GM19438 (cell line): Measurements from ENCODE around the gene HLA-DQB1.
"Not testable (repeated sequence)": the region's sequence is repeated elsewhere in the genome, so short reads cannot be mapped to it uniquely, and the experiment has no call there.

Source experiments
- ATAC-seq: cut with Tn5 transposase; IDR thresholded peaks from one replicate; pipeline ENCODE4 v1.9.1; 2021; ENCODE audit warnings: low read depth; ENCODE audit not compliant: unreplicated experiment

Gene HLA-DQB1

DNA sequence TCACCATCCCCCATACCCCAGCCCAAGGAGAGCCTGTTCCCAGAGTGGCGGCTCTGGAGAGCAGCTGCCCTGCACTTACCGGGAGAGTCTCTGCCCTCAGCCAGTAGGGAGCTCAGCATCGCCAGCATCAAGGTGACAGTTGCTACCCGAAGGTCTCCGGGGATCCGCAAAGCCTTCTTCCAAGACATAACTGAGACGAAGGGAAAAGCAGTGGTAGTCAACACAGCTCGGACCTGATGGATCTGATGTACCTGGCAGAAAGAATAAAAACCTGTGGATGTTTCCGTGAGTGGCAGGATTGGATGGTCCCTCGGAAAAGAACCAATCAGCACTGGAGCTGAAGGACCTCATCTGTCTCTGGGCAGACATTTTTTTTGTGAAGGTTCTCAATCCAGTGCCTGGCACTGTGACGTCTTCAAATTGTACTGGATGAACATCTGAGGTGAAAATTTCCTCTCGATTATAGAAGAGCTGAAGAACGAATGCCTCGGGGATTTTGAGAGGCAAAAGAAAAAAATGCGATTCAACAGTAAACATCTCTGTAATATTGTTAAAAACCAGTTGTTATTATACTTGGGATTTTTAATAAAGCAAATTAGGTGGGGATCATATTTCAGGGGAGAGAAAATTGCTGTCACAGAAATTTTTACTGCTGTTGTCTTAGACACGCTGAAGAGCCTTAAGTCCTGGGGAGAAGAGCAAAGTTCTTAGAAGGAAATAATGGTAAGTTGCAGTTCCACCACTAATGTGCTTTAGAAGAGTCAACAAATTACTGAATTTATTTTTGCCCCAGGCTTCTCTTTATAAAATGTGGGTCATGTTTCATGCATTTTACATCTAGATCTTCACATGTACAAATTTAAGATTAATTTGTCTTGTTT lies at the start of gene HLA-DQB1:
Gene HLA-DQB1 (minus strand): TSS at position 238 of the 881 bp plus-strand sequence. CDS start 50 bp downstream, at position 188.
- ATAC-seq, result peak; percentile 50

DNA sequence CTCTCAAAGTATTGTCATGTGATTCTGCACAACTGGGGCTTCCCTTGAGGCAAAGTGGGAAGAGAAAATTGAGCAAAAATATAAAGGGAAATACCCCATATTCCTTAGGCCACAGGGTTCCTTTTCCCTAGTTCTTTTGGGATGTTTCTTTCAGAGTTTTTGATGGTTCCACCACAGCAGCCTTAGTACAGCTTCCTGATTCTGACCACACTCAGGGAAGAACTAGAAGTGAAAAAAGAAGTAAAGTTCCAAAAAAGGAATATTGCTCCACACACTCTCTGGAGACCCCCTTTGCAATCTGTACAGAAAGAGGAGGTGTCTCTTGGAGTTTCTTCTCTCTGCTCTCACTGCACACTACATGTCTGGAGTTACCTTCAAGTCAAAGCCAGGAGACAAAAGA lies 46.8 kb upstream of the HLA-DQB1 start:
- no peak for ATAC-seq

DNA sequence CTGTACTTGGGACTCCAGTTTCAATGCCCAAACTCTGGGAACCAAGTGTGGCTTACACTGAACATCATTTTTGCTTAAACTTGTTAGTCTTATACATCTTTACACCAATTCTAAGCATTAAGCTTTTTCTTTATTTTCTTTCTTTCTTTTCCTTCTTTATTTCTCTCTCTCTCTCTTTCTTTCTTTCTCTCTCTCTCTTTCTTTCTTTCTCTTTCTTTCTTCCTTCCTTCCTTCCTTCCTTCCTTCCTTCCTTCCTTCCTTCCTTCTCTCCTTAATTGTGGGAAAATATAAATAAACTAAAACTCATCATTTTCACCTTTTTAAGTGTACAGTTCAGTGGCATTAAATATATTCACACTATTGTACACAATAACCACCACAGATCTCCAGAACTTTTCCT lies 43.2 kb upstream of the HLA-DQB1 start:
- ATAC-seq, result no peak

DNA sequence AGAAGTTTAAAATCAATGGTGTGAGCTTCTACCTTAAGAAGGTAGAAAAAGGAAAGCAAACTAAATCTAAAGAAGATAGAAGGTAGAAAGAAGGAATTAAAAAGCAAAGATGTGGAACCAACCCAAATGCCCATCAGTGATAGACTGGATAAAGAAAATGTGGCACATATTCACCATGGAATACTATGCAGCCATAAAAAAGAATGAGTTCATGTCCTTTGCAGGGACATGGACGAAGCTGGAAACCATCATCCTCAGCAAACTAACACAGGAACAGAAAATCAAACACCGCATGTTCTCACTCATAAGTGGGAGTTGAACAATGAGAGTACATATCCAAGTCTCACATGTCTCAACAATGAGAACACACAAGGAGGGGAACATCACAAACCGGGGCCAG lies 38.7 kb upstream of the HLA-DQB1 start:
- ATAC-seq, result not testable (repeated sequence)

- ATAC-seq, result no peak
Measured at GRCh38 chr6:32703347-32703746, 36.9 kb upstream of the HLA-DQB1 start.

GRCh38 chr6:32700391-32701040 lies 34.1 kb upstream of the HLA-DQB1 start:
- ATAC-seq, result no peak

GRCh38 chr6:32697031-32697430 lies 30.6 kb upstream of the HLA-DQB1 start:
- ATAC-seq, result no peak

DNA sequence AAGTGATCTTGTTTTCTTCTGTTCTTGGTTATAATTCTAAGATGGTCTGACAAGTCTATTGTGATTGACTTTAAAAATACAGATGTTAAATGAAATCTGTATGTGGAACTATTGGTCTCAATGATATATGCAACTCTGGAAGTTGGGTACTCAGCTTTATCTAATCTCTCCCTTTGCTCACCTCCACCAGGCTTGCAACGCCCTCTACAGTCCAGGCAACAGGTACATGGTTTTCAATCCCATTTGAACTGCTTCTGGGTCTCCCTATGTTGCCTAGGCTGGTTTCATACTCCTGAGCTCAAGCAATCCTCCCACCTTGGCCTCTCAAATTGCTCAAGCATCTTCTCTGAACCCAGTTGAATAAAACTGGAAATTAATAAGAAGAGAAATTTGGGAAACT lies 25.6 kb upstream of the HLA-DQB1 start:
- no peak for ATAC-seq

GRCh38 chr6:32689531-32690501 lies 23.4 kb upstream of the HLA-DQB1 start:
- no peak for ATAC-seq

- ATAC-seq, result peak; percentile 64
Measured at GRCh38 chr6:32685603-32686002, 19.1 kb upstream of the HLA-DQB1 start.

DNA sequence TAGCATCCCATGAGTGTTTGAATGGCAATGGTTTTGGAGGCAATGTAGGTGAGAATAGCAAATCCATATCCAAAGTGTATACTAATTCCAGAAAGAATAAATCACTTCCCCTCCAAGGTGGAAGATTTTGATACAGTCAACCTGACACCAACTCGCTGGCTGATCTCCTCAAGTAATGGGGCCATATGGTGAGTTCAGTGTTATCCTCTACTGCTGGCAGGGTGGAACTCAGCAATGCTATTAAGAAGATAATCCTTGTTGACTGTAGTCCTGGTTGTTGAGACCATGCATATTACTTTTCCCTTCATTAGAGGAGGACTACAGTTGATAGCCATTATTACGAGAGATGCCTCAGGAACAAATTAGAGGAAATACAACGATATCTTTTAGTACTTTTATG lies 17.8 kb upstream of the HLA-DQB1 start:
- no peak for ATAC-seq

DNA sequence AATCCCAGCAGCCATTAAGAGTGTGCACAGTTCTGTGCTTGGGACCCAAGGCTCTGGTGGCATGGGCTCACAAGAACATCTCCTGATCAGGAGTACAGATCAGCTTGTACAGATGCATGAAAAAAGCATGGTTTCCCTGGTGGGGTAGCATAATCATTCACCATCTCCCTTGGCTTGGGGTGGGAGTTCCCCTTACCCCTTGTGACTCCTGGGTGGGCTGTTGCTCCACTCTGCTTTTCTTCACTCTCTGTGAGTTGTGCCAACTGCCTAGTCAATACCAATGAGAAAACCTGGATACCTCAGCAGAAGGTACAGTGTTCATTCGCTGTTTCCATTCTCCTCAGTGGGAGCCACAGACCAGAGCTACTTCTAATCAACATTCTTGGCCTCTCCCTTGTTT lies 13.6 kb upstream of the HLA-DQB1 start:
- ATAC-seq, result no peak

GRCh38 chr6:32679492-32679891 lies 13.0 kb upstream of the HLA-DQB1 start:
- ATAC-seq, result no peak

GRCh38 chr6:32674123-32674522 lies 7.7 kb upstream of the HLA-DQB1 start:
- not testable (repeated sequence) for ATAC-seq

GRCh38 chr6:32671908-32672307 lies 5.5 kb upstream of the HLA-DQB1 start:
- not testable (repeated sequence) for ATAC-seq

DNA sequence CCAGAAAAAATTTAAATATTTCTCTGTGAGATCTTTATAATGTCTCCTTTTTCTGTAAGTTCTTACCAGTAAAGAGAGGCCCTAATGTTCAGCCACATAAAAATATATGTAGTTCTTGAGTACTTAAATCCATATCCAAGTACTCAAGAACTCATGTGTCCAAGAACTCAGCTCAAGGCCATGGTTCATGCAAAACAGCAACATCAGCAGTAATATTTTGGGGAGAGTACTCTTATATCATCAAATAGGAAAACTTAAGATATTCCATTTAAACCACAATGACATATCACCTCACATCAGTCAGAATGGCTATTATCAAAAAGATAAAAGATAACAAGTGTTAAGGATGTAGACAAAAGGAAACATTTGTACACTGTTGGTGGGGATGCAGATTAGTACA lies 3.4 kb upstream of the HLA-DQB1 start:
- ATAC-seq, result no peak

DNA sequence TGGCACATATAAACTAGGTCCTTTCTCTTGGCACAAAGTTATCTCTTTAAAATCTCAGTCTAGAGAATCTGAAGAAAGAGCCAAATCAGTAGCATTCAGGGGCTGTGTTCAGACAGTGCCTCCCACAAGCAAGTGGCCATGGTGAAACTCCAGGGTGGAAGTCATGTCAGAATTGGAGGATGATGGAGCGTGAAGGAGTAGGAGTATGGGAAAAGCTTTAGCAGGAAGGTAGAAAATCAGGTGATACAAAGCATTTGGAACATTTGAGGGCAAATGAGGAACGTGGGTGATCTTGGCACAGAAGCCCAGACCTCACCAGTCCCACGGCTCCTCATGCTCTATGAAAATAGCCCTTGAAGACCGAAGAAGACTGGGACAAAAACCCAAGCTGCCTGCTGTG lies 2.8 kb upstream of the HLA-DQB1 start:
- ATAC-seq, result no peak

- ATAC-seq, result no peak
Measured at GRCh38 chr6:32668226-32668747, 1.8 kb upstream of the HLA-DQB1 start.

GRCh38 chr6:32665661-32666060 lies 796 bp downstream of the HLA-DQB1 start:
- no peak for ATAC-seq

GRCh38 chr6:32664827-32665362 lies 1.6 kb downstream of the HLA-DQB1 start:
- no peak for ATAC-seq
